Lower lobe of right lung (tissue), 2 donors: ENCODE results near the gene VPS52. TPM values are rescaled to one million over a fixed set of nuclear protein-coding genes. Genes with fewer than 3 reads are reported as not detected.
"Not testable (repeated sequence)": the region's sequence is repeated elsewhere in the genome, so short reads cannot be mapped to it uniquely, and the experiment has no call there.

Source experiments
- ATAC-seq, 2 donors: fragments of 200-7000 bp; cut with Tn5 transposase; one replicate each; pipeline ENCODE4 v1.9.1; 2020 to 2022; ENCODE audit warnings: mild to moderate bottlenecking in 2 of 2, moderate library complexity in 2 of 2
- DNase-seq: peaks from one replicate; pipeline ENCODE4 v3.0.0-alpha.2; 2020
- H3K27ac ChIP-seq: fragments of 200-600 bp; one replicate; pipeline ENCODE4 v1.8.0; 2022
- H3K27me3 ChIP-seq: fragments of 200-600 bp; one replicate; pipeline ENCODE4 v1.8.0; 2022; ENCODE audit warnings: low read depth
- H3K36me3 ChIP-seq: fragments of 200-600 bp; one replicate; pipeline ENCODE4 v1.8.0; 2022; ENCODE audit warnings: mild to moderate bottlenecking
- H3K4me1 ChIP-seq: fragments of 200-600 bp; one replicate; pipeline ENCODE4 v1.8.0; 2022
- H3K4me3 ChIP-seq: fragments of 200-600 bp; one replicate; pipeline ENCODE4 v1.8.0; 2022; ENCODE audit warnings: mild to moderate bottlenecking
- H3K9me3 ChIP-seq: fragments of 200-600 bp; one replicate; pipeline ENCODE4 v1.8.0; 2022
- intact Hi-C: fragments of 100-400 bp; cut with DNase I; formaldehyde crosslinking; loops from one replicate; pipeline ENCODE4 v1.11.0; 2022
- total RNA-seq: library from RNA; stranded (reverse); fragmentation: NEBNext Ultra II Directional; extraction: Animal tissue kit (Norgen Biotek cat#: 25700); gene quantifications from one replicate; pipeline ENCODE4 v1.2.1, GENCODE V29; 2021
- TF ChIP-seq, protein P1 (sequence below): fragments of 200-600 bp; IDR thresholded peaks from one replicate; pipeline ENCODE4 v1.8.0; 2022; ENCODE audit warnings: antibody characterized with exemption, mild to moderate bottlenecking
- donor health status: DM: no; HTN: yes; CAD: no; lungs with severe emphysema.

VPS52 gene
- total RNA-seq, 1 donor from 2014 or later, result 59.7 TPM

DNA sequence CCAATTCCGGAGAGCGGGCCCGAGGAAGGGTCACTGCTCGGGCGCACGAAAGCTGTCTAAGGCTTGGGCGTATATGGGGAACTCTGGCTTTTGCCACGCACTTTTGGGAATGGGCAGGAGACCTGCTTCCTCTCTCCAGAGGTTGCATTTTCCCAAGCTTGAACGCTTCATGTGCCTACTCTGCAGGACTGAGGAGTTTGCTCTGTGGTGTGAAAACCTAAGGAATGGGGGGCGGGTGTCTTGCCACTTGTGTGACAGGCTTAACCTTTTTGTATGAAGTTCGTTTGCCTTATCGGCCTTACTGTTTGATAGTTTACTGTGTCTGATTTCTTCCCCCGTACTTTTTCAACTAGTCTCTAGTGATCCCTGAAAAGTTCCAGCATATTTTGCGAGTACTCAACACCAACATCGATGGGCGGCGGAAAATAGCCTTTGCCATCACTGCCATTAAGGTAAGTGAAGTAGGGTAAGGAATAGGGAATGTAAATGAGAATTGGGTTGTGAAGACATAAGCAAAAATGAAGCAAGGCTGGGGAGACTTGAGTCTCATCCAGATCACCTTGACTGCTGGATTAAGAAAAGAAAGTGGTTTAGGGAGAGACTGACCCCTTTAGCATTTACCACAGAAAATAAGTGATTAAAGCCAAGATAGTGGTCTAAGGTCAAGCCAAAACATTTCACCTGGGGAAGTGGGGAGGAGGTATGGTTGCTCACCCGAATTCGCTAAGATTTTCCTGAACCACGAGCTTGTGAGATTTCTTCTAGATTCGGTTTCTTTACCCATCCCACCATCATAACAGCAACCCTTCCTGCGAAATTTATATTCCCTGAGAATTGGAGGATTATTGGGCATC lies 826 bp upstream of the VPS52 start:
- ATAC-seq, result peak; percentile 3 to 25
- intact Hi-C loops, result no loop called here
- TF ChIP-seq, protein P1, sequence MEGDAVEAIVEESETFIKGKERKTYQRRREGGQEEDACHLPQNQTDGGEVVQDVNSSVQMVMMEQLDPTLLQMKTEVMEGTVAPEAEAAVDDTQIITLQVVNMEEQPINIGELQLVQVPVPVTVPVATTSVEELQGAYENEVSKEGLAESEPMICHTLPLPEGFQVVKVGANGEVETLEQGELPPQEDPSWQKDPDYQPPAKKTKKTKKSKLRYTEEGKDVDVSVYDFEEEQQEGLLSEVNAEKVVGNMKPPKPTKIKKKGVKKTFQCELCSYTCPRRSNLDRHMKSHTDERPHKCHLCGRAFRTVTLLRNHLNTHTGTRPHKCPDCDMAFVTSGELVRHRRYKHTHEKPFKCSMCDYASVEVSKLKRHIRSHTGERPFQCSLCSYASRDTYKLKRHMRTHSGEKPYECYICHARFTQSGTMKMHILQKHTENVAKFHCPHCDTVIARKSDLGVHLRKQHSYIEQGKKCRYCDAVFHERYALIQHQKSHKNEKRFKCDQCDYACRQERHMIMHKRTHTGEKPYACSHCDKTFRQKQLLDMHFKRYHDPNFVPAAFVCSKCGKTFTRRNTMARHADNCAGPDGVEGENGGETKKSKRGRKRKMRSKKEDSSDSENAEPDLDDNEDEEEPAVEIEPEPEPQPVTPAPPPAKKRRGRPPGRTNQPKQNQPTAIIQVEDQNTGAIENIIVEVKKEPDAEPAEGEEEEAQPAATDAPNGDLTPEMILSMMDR, result no peak
- H3K36me3 ChIP-seq, result peaks cover 61% of the 10 kb centered on the region
- H3K4me1 ChIP-seq, result peaks cover 60% of the 10 kb centered on the region
- DNase-seq, result no peak
- H3K9me3 ChIP-seq, result no peaks in the 10 kb centered on the region
- peak overlapping the region; percentile 91 for H3K27ac ChIP-seq
- peak overlapping the region; percentile 83 for H3K4me3 ChIP-seq
- H3K27me3 ChIP-seq, result no peaks in the 10 kb centered on the region

DNA sequence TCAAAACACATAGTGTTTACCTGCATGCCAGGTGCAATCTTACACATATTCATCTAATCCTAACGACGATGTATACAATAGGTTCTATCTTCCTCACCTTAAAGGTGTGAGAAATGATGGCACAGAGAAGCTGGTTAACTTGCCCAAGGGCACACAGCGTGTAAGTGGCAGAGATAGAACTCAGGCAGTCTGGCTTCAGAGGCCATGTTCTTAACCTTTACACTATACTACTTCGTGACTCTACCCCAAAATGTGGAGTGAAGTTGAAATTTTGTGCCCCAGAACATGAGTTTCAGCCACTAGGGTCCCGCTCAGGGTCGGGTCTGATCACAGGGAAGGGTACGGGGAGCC lies 584 bp downstream of the VPS52 start:
- H3K4me3 ChIP-seq, result peak overlapping the region; percentile 83
- ATAC-seq, result peak; percentile 10 to 36
- H3K27ac ChIP-seq, result peak overlapping the region; percentile 91
- peaks cover 70% of the 10 kb centered on the region for H3K36me3 ChIP-seq
- no peaks in the 10 kb centered on the region for H3K27me3 ChIP-seq
- intact Hi-C loops, result no loop called here
- TF ChIP-seq, protein P1, result no peak
- peaks cover 51% of the 10 kb centered on the region for H3K4me1 ChIP-seq
- no peak for DNase-seq
- H3K9me3 ChIP-seq, result no peaks in the 10 kb centered on the region

DNA sequence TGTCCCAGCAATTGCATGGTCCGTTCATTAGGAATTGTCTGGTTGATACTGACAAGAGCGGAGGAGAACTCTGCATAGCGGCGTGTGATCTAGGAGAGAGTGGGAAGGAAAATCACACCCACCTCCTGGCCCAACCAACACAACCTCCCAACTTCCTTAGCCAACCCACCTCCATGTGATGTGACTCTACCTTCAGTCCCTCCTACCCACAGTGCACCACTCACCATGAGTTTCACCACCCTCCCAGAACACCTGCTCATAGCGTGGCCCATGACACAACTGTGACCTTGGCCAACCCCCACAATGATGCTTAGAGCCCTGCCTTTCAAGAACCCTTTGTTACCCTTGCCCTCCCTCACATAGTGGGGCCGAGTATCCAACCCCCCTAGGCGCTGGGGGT lies 7.7 kb downstream of the VPS52 start:
- Histone ChIP-seq H3K36me3 (peaks cover 96% of the 10 kb centered on the region), H3K4me3 (no peak overlapping the region), H3K27ac (no peak overlapping the region), H3K4me1 (no peaks in the 10 kb centered on the region), H3K9me3 (no peaks in the 10 kb centered on the region), H3K27me3 (no peaks in the 10 kb centered on the region)
- intact Hi-C loops, result no loop called here
- ATAC-seq (peak in 1 of 2 donors; percentile 20), DNase-seq (no peak)
- TF ChIP-seq, protein P1, result no peak

- H3K4me3 ChIP-seq, ATAC-seq, H3K27me3 ChIP-seq, H3K9me3 ChIP-seq, intact Hi-C loops, DNase-seq, H3K4me1 ChIP-seq, H3K27ac ChIP-seq: not testable (repeated sequence)
- peaks cover 95% of the 10 kb centered on the region for H3K36me3 ChIP-seq
Measured at GRCh38 chr6:33262490-33262889, 9.2 kb downstream of the VPS52 start.

- Histone ChIP-seq H3K36me3 (peaks cover 84% of the 10 kb centered on the region), H3K9me3 (no peaks in the 10 kb centered on the region), H3K4me1 (no peaks in the 10 kb centered on the region), H3K27me3 (no peaks in the 10 kb centered on the region), H3K27ac (no peak overlapping the region), H3K4me3 (no peak overlapping the region)
- ATAC-seq, result no peak
- DNase-seq, result no peak
- TF ChIP-seq, protein P1, result no peak
- intact Hi-C loops, result no loop called here
Measured at GRCh38 chr6:33259032-33259431, 12.6 kb downstream of the VPS52 start.

- TF ChIP-seq, protein P1, result no peak
- peaks cover 66% of the 10 kb centered on the region for H3K36me3 ChIP-seq
- H3K4me1 ChIP-seq, result peaks cover 15% of the 10 kb centered on the region
- no peaks in the 10 kb centered on the region for H3K9me3 ChIP-seq
- no peak overlapping the region for H3K4me3 ChIP-seq
- no peak overlapping the region for H3K27ac ChIP-seq
- ATAC-seq (no peak), DNase-seq (no peak)
- intact Hi-C loops, result no loop called here
- no peaks in the 10 kb centered on the region for H3K27me3 ChIP-seq
Measured at GRCh38 chr6:33254591-33254990, 17.1 kb downstream of the VPS52 start.
